Tibial artery (tissue), 4 donors: ENCODE data around the gene ANAPC7.
"Not testable (repeated sequence)": the region's sequence is repeated elsewhere in the genome, so short reads cannot be mapped to it uniquely, and the experiment has no call there.

Experiments used
- DNase-seq, 2 donors: peaks; one replicate each; pipeline ENCODE4 v3.0.0-alpha.2; 2019
- H3K27ac ChIP-seq, 2 donors: fragments of 200-600 bp; sonication (generic) in 1 of 2; 1 replicate in 1 of 2; 2 replicates in 1 of 2; pipeline ENCODE4 v1.5.1; 2018 to 2019; ENCODE audit warnings: mild to moderate bottlenecking in 1 of 2
- H3K27me3 ChIP-seq, 2 donors: fragments of 200-600 bp; sonication (generic) in 1 of 2; one replicate each; pipeline versions ENCODE4 v1.5.1 to v1.6.0; 2016 to 2019
- H3K36me3 ChIP-seq, 3 donors: fragments of 200-600 bp; sonication (generic) in 2 of 3; one replicate each; pipeline ENCODE4 v1.5.1; 2016 to 2019; ENCODE audit warnings: mild to moderate bottlenecking in 2 of 3
- H3K4me1 ChIP-seq, 4 donors: fragments of 200-600 bp; sonication (generic) in 2 of 4; 1 replicate in 3 of 4; 2 replicates in 1 of 4; pipeline ENCODE4 v1.5.1; 2016 to 2019
- H3K4me3 ChIP-seq, 2 donors: fragments of 200-600 bp; sonication (generic) in 1 of 2; 1 replicate in 1 of 2; 2 replicates in 1 of 2; pipeline ENCODE4 v1.5.1; 2018 to 2019; ENCODE audit warnings: mild to moderate bottlenecking in 2 of 2
- H3K9me3 ChIP-seq, 3 donors: fragments of 200-600 bp; sonication (generic) in 1 of 3; one replicate each; pipeline ENCODE4 v1.5.1; 2016 to 2019
- intact Hi-C: fragments of 100-400 bp; cut with DNase I; formaldehyde crosslinking; loops from one replicate; pipeline ENCODE4 v1.15.0; 2023; ENCODE audit warnings: low total_unique reads
- TF ChIP-seq, protein P1 (sequence below), 2 experiments: fragments of 200-600 bp in 1 of 2; fragments of 450-650 bp in 1 of 2; IDR thresholded peaks; one replicate each; pipeline ENCODE4 v1.5.1; 2017 to 2019; ENCODE audit warnings: antibody characterized with exemption in 2 of 2, mild to moderate bottlenecking in 1 of 2, moderate library complexity in 1 of 2

Gene ANAPC7

DNA sequence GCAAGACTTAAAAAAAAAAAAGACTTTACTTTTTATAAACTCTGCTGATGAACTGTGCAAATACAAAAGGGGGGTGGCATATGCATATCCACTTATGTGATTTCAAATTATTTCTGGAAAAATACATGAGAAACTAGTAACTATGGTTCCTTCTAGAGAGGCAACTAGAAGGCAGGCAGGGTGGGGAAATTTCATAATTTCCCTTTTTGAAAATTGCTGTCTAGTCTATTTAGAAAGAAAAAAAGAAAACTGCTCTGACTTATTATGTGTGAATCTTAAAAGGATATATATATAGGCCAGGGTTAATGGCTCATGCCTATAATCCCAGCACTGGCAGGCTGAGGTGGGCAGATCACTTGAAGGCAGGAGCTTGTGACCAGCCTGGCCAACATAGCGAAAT is 42.3 kb downstream of the ANAPC7 start:
- Histone ChIP-seq H3K4me3 (no peak overlapping the region), H3K36me3 (no peaks in the 10 kb centered on the region), H3K9me3 (no peaks in the 10 kb centered on the region), H3K27me3 (no peaks in the 10 kb centered on the region), H3K4me1 (peaks cover 0 to 2% (median 0%) of the 10 kb centered on the region in 4 donors), H3K27ac (no peak overlapping the region)
- TF ChIP-seq, protein P1, sequence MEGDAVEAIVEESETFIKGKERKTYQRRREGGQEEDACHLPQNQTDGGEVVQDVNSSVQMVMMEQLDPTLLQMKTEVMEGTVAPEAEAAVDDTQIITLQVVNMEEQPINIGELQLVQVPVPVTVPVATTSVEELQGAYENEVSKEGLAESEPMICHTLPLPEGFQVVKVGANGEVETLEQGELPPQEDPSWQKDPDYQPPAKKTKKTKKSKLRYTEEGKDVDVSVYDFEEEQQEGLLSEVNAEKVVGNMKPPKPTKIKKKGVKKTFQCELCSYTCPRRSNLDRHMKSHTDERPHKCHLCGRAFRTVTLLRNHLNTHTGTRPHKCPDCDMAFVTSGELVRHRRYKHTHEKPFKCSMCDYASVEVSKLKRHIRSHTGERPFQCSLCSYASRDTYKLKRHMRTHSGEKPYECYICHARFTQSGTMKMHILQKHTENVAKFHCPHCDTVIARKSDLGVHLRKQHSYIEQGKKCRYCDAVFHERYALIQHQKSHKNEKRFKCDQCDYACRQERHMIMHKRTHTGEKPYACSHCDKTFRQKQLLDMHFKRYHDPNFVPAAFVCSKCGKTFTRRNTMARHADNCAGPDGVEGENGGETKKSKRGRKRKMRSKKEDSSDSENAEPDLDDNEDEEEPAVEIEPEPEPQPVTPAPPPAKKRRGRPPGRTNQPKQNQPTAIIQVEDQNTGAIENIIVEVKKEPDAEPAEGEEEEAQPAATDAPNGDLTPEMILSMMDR (IDR thresholded peaks at IDR 0.05), result no peak
- DNase-seq, result no peak
- intact Hi-C loops, result no loop called here

DNA sequence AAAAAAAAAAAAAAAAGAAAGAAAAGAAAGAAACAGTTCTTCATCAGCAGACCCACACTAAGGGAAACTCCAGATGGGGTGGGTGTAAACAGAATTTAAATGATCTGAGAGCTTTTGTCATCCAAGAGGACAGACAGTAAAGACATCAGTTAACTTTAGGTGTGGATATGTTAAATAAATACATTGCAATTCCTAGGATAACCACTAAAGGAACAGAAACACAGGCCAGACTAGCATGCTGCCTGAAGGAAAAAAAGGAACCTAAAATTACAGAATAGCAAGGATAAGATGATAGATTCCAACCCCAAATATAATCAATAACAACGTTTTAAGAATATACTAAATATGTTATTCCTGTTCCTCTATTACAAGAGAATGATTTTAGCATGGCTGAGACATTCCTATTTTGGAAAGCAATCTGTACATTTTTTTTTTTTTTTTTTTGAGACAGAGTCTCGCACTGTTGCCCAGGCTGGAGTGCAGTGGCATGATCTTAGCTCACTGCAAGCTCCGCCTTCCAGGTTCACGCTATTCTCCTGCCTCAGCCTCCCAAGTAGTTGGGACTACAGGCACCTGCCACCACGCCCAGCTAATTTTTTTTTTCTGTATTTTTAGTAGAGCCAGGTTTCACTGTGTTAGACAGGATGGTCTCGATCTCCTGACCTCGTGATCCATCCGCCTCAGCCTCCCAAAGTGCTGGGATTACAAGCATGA is 45.0 kb downstream of the ANAPC7 start:
- H3K4me1 ChIP-seq, DNase-seq, H3K9me3 ChIP-seq, H3K27ac ChIP-seq, H3K36me3 ChIP-seq, H3K27me3 ChIP-seq, H3K4me3 ChIP-seq: not testable (repeated sequence)
- intact Hi-C loops, result loop anchor here (10.0 kb wide), 1 partner anchor 66 kb away; no protein-coding TSS in a partner anchor
- TF ChIP-seq, protein P1 (IDR thresholded peaks at IDR 0.05), result peak in 1 of 2 experiments; percentile 12

DNA sequence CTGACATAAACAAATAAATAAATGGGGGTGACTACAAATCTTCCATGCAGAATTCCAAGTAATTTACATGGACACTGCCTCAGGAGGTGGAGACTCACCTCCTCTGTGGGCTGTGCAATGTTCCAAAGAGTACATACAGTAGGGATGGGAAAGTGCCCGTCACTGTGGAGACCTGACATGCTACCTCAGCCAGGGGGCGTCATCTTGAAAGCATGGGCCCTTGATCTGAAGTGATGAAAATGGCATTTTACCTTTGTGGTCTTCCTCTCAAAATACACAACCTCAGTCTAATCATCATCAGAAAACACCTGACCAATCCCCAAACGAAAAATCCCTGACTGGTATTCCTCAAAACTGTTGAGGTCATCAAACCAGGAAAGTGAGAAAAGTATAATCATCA is 48.4 kb downstream of the ANAPC7 start:
- intact Hi-C loops, result loop anchor here (10.0 kb wide), 1 partner anchor 70 kb away; no protein-coding TSS in a partner anchor
- Histone ChIP-seq H3K4me1 (peaks cover 0 to 2% (median 0%) of the 10 kb centered on the region in 4 donors), H3K9me3 (no peaks in the 10 kb centered on the region), H3K27ac (no peak overlapping the region), H3K4me3 (no peak overlapping the region), H3K36me3 (peaks cover 12 to 13% (median 13%) of the 10 kb centered on the region in 3 donors), H3K27me3 (no peaks in the 10 kb centered on the region)
- DNase-seq, result no peak
- TF ChIP-seq, protein P1 (IDR thresholded peaks at IDR 0.05), result peak; percentile 21

DNA sequence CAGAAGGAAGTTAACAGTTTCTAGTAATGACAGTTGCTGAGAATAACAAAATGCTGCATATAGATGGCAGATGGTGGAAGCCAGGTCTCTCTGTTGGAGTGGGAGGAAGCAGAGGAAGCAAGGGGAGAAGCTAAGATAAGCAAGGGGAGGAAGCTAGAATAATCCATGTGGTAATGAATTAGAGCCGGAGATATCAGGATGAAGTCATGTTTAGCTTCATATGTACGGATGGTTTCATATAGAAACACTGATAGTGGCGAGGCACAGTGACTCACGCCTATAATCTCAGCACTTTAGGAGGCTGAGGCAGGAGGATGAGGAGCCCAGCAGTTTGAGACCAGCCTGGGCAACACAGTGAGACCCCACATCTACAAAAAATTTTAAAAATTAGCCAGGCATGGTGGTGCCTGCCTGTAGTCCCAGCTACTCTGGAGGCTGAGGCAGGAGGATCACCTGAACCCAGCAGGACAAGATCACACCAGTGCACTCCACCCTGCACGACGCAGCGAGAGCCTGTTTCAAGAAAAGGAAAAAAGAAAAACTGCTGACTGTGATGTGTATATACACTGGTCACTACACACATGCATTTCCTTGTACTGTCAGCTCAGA is 49.2 kb downstream of the ANAPC7 start:
- no peak overlapping the region for H3K27ac ChIP-seq
- peaks cover 20 to 21% (median 20%) of the 10 kb centered on the region in 3 donors for H3K36me3 ChIP-seq
- no peak for DNase-seq
- no peak overlapping the region for H3K4me3 ChIP-seq
- H3K27me3 ChIP-seq, result no peaks in the 10 kb centered on the region
- TF ChIP-seq, protein P1 (IDR thresholded peaks at IDR 0.05), result no peak
- peaks cover 0 to 2% (median 0%) of the 10 kb centered on the region in 4 donors for H3K4me1 ChIP-seq
- H3K9me3 ChIP-seq, result no peaks in the 10 kb centered on the region
- intact Hi-C loops, result loop anchor here (10.0 kb wide), 1 partner anchor 71 kb away; no protein-coding TSS in a partner anchor

DNA sequence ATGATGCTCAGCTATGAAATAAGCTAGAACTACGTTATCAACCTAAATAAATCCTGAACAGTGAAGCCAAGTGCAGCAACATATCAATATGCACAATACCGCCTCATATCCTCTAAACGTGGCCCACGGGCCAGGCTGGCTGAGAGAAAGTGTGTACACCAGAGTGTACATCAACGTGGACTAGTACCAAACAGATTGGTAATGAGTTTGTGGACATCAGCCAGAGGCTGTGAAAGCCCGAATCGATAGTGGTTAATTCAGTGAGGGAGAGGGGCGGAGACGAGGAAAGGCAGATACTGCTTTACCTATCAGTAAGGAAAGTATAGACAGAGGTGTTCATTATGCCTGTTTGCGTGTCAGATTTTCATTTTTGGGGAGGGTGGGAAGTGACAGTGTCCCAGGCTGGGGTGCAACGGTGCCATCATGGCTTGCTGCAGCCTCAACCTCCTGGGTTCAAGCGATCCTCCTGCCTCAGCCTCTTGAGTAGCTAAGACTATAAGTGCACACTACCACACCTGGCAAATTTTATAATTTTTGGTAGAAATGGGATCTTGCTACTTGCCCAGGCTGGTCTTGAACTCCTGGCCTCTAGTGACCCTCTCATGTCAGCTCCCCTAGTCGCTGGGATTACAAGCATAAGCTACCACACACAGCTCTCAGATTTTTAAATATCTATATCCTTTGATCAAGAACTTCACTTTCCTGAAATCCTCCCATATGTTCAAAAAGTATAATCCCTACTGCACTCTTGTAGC is 50.1 kb downstream of the ANAPC7 start:
- intact Hi-C loops, result loop anchor here (10.0 kb wide), 1 partner anchor 71 kb away; no protein-coding TSS in a partner anchor
- Histone ChIP-seq H3K36me3 (peaks cover 28 to 30% (median 29%) of the 10 kb centered on the region in 3 donors), H3K27me3 (no peaks in the 10 kb centered on the region), H3K4me3 (no peak overlapping the region), H3K4me1 (peaks cover 0 to 2% (median 0%) of the 10 kb centered on the region in 4 donors), H3K9me3 (no peaks in the 10 kb centered on the region), H3K27ac (no peak overlapping the region)
- TF ChIP-seq, protein P1 (IDR thresholded peaks at IDR 0.05), result no peak
- DNase-seq, result no peak
